D721Med (cell line): Measurements from ENCODE around the gene BSCL2.
"Not testable (repeated sequence)": the region's sequence is repeated elsewhere in the genome, so short reads cannot be mapped to it uniquely, and the experiment has no call there.

Experiments
- DNase-seq: peaks from one replicate; pipeline ENCODE4 v3.0.0; 2011; ENCODE audit warnings: low spot score; ENCODE audit not compliant: insufficient read length
- FAIRE-seq: peaks from 2 replicates; lab custom pipeline; 2011; peaks lifted over from hg19 to GRCh38; lab: Jason Lieb, UNC
- CTCF ChIP-seq: IDR thresholded peaks from 2 replicates; pipeline ENCODE4 v1.5.1; 2012; ENCODE audit warnings: mild to moderate bottlenecking, control low read depth; ENCODE audit not compliant: insufficient read depth; ENCODE audit errors: missing control alignments

Gene BSCL2

GRCh38 chr11:62709247-62710000 lies 2.2 kb upstream of the BSCL2 start:
- TF ChIP-seq CTCF: no peak
- DNase-seq (peak; percentile 75), FAIRE-seq (no peak)

- DNase-seq: no peak
- TF ChIP-seq CTCF: no peak
- FAIRE-seq: no peak
These were observed 1.6 kb upstream of the BSCL2 start for GRCh38 chr11:62708793-62709192.

- FAIRE-seq (no peak), DNase-seq (no peak)
- TF ChIP-seq CTCF: no peak
These were observed 1.2 kb upstream of the BSCL2 start for GRCh38 chr11:62708392-62708791.

GRCh38 chr11:62706850-62707247 lies 375 bp downstream of the BSCL2 start:
- FAIRE-seq (no peak), DNase-seq (no peak)
- TF ChIP-seq CTCF: no peak

GRCh38 chr11:62705880-62706849 lies 1.1 kb downstream of the BSCL2 start:
- DNase-seq (peak; percentile 84), FAIRE-seq (no peak)
- TF ChIP-seq CTCF: no peak

GRCh38 chr11:62705413-62705812 lies 1.8 kb downstream of the BSCL2 start:
- FAIRE-seq: no peak
- no peak for TF ChIP-seq CTCF
- no peak for DNase-seq

- FAIRE-seq, DNase-seq: not testable (repeated sequence)
These were observed 3.3 kb downstream of the BSCL2 start for GRCh38 chr11:62703921-62704320.
